Inferior parietal cortex (tissue), 1 donor: ENCODE results near the gene FOXD1.
"Not testable (repeated sequence)": the region's sequence is repeated elsewhere in the genome, so short reads cannot be mapped to it uniquely, and the experiment has no call there.

ENCODE experiments used
- DNase-seq: peaks from one replicate; pipeline ENCODE4 v3.0.0-alpha.2; 2016; ENCODE audit errors: extremely low spot score

FOXD1 gene

DNA sequence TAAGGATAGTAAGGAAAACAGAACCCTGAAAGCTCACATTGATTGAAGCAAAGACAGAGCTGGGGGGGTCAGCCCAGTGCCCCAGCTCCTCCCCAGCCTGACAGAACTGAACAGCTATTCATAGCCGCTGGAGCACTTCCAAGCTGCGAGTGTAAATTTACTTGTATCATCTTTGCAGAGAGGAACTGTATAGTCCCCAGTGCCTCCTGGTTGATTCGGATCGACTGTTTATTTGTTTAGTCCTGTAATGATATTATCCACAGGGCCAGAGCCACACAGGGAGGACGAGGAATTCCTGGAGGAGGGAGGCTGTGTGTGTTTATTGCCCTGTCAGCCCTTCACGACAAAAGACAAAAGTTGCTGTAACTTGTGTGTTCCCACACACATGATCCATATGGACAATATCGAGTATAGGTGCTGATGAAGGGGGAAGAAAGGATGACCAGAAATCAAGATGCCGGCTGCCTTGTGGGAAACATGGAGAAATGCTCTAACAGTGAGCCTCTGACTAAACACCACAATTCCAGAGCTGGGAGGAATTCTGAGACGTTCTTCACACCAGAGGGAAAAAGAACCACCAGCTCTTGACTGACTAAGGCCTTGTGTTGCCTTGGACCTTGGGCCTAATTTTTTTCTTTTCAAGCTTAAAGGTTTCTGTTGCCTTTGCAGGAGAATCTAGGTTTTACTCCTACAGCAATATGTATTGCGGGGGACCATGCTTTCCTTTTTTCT, 31.1 kb downstream of the FOXD1 start:
- DNase-seq: no peak

GRCh38 chr5:73415617-73416016, 33.0 kb downstream of the FOXD1 start:
- no peak for DNase-seq

GRCh38 chr5:73415171-73415570, 33.4 kb downstream of the FOXD1 start:
- no peak for DNase-seq

GRCh38 chr5:73412597-73412988, 36.0 kb downstream of the FOXD1 start:
- no peak for DNase-seq

DNA sequence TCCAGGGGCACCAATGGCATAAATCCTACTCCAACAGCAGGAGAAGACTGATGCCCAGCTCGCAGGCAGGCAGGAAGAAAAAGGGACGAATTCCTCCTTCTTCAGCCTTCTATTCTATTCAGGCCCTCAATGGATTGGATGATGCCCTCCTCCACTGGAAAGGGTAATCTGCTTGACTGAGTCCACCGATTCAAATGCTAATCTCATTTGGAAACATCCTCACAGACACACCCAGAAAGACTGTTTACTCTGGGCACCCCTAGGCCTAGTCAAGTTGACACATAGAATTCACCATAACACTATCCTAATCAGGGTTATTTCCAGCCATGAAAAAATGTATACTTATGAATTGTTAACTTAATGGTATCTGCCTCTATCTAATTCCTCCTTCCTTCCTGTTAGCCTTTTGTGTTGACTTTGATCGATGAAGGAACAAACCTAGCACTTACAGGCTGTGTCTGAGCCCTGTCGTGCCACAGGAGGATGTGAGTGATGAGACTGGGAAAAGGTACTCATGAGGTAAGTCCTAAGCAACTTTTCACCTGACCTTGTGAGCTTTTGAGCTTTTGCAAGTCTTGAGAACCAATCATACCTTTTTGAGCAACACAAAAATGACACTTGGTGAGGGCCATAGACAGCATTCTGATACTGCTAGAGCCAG, 36.5 kb downstream of the FOXD1 start:
- no peak for DNase-seq

DNA sequence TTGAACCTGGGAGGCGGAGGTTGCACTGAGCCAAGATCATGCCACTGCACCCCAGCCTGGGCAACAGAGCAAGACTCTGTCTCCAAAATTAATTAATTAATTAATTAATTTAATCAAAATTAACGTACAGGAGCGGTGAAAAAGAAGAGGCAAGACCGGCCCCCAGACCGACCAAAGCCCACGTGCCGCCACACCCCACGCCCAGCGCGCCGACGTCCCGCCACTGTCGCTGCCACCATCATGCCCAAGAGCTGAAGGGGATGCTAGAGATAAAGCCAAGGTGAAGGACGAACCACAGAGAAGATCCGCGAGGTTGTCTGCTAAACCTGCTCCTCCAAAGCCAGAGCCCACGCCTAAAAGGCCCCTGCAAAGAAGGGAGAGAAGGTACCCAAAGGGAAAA, 38.6 kb downstream of the FOXD1 start:
- not testable (repeated sequence) for DNase-seq

GRCh38 chr5:73405691-73406090, 42.9 kb downstream of the FOXD1 start:
- DNase-seq: no peak

DNA sequence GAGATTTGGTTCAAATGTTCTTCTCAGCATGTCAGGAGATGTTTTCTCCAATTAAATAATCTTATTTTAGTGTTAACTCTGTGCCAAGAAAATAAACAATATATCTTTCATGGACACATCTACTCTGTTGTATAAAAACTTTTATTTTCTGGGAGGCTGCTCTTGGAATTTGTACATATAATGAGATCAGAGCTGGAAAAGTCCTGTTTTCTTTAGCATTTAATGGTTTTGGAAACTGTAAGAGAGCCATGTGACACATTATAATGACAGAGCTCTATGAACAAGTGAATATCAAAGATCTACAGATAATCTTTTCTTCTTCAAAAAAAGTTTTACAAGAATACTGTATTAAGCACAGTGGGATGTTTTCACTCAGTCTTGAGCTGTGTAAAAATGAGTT, 48.8 kb downstream of the FOXD1 start:
- no peak for DNase-seq
